ENCODE data around the gene RPL3. TPM values are rescaled to one million over a fixed set of nuclear protein-coding genes. Genes with fewer than 3 reads are reported as not detected.
A peak's percentile ranks its signal among the peaks of the same experiment; 100 is the strongest.

Gene RPL3
- total RNA-seq, 1 experiment from 2014 or later: 3,009 TPM

GRCh38 chr22:39319284-39320022 is at the start of gene RPL3 (continued):
- TF ChIP-seq ZNF532 (CRISPR knock-in tag; IDR thresholded peaks at IDR 0.05; ENCODE audit: borderline replicate concordance) (peak; percentile 82; the same call in 1 of the 2 replicates), OVOL2 (CRISPR knock-in tag; IDR thresholded peaks at IDR 0.05; ENCODE audit: borderline replicate concordance) (0 out of 2 replicates have a peak, but pooled peaks have one; percentile 69), NR1H2 (CRISPR knock-in tag; IDR thresholded peaks at IDR 0.05) (no peak), ZNF671 (CRISPR knock-in tag; IDR thresholded peaks at IDR 0.05) (0 out of 2 replicates have a peak, but pooled peaks have one; percentile 46), ATF1 (CRISPR knock-in tag; IDR thresholded peaks at IDR 0.05) (0 out of 2 replicates have a peak, but pooled peaks have one; percentile 64), ZNF263 (CRISPR knock-in tag; IDR thresholded peaks at IDR 0.05; ENCODE audit: low read depth) (no peak), PRRX2 (CRISPR knock-in tag; IDR thresholded peaks at IDR 0.05) (no peak), SMAD3 (CRISPR knock-in tag; IDR thresholded peaks at IDR 0.05; ENCODE audit: borderline replicate concordance) (no peak), PRDM15 (CRISPR knock-in tag; IDR thresholded peaks at IDR 0.05) (no peak), JUN (CRISPR knock-in tag; IDR thresholded peaks at IDR 0.05) (0 out of 2 replicates have a peak, but pooled peaks have one; percentile 64), NFYB (CRISPR knock-in tag; conservative IDR thresholded peaks at IDR 0.05; ENCODE audit: low read depth) (no peak; the same call in none of the 2 replicates), ZNF317 (CRISPR knock-in tag; IDR thresholded peaks at IDR 0.05; ENCODE audit: borderline replicate concordance, low read depth) (0 out of 2 replicates have a peak, but pooled peaks have one; percentile 43), ZNF232 (CRISPR knock-in tag; IDR thresholded peaks at IDR 0.05) (peak; percentile 74; the same call in 1 of the 2 replicates), TCF7 (CRISPR knock-in tag; IDR thresholded peaks at IDR 0.05; ENCODE audit: low read depth) (no peak), KAT7 (CRISPR knock-in tag; IDR thresholded peaks at IDR 0.05; ENCODE audit: borderline replicate concordance) (no peak), ZNF138 (CRISPR knock-in tag; conservative IDR thresholded peaks at IDR 0.05) (peak; percentile 80; the same call in 1 of the 2 replicates)
- TF ChIP-seq, protein P1, sequence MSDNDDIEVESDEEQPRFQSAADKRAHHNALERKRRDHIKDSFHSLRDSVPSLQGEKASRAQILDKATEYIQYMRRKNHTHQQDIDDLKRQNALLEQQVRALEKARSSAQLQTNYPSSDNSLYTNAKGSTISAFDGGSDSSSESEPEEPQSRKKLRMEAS (CRISPR knock-in tag; IDR thresholded peaks at IDR 0.05): peak; percentile 82
- TF ChIP-seq, protein P2, sequence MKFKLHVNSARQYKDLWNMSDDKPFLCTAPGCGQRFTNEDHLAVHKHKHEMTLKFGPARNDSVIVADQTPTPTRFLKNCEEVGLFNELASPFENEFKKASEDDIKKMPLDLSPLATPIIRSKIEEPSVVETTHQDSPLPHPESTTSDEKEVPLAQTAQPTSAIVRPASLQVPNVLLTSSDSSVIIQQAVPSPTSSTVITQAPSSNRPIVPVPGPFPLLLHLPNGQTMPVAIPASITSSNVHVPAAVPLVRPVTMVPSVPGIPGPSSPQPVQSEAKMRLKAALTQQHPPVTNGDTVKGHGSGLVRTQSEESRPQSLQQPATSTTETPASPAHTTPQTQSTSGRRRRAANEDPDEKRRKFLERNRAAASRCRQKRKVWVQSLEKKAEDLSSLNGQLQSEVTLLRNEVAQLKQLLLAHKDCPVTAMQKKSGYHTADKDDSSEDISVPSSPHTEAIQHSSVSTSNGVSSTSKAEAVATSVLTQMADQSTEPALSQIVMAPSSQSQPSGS (CRISPR knock-in tag; IDR thresholded peaks at IDR 0.05; ENCODE audit: borderline replicate concordance, low read depth): no peak; the same call in 1 of the 2 replicates
- TF ChIP-seq, protein P3, sequence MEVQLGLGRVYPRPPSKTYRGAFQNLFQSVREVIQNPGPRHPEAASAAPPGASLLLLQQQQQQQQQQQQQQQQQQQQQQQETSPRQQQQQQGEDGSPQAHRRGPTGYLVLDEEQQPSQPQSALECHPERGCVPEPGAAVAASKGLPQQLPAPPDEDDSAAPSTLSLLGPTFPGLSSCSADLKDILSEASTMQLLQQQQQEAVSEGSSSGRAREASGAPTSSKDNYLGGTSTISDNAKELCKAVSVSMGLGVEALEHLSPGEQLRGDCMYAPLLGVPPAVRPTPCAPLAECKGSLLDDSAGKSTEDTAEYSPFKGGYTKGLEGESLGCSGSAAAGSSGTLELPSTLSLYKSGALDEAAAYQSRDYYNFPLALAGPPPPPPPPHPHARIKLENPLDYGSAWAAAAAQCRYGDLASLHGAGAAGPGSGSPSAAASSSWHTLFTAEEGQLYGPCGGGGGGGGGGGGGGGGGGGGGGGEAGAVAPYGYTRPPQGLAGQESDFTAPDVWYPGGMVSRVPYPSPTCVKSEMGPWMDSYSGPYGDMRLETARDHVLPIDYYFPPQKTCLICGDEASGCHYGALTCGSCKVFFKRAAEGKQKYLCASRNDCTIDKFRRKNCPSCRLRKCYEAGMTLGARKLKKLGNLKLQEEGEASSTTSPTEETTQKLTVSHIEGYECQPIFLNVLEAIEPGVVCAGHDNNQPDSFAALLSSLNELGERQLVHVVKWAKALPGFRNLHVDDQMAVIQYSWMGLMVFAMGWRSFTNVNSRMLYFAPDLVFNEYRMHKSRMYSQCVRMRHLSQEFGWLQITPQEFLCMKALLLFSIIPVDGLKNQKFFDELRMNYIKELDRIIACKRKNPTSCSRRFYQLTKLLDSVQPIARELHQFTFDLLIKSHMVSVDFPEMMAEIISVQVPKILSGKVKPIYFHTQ (CRISPR knock-in tag; IDR thresholded peaks at IDR 0.05): peak; percentile 46; the same call in 1 of the 2 replicates
- TF ChIP-seq, protein P4, sequence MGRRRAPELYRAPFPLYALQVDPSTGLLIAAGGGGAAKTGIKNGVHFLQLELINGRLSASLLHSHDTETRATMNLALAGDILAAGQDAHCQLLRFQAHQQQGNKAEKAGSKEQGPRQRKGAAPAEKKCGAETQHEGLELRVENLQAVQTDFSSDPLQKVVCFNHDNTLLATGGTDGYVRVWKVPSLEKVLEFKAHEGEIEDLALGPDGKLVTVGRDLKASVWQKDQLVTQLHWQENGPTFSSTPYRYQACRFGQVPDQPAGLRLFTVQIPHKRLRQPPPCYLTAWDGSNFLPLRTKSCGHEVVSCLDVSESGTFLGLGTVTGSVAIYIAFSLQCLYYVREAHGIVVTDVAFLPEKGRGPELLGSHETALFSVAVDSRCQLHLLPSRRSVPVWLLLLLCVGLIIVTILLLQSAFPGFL (CRISPR knock-in tag; IDR thresholded peaks at IDR 0.05; ENCODE audit: borderline replicate concordance): no peak
